HG03095 (cell line): Measurements from ENCODE around the gene DPP3.
"Not testable (repeated sequence)": the region's sequence is repeated elsewhere in the genome, so short reads cannot be mapped to it uniquely, and the experiment has no call there.

Experiments used
- ATAC-seq: cut with Tn5 transposase; IDR thresholded peaks from one replicate; pipeline ENCODE4 v1.9.1; 2021; ENCODE audit warnings: moderate library complexity; ENCODE audit not compliant: unreplicated experiment

DPP3 gene

GRCh38 chr11:66462911-66463310 is 17.3 kb upstream of the DPP3 start:
- no peak for ATAC-seq

- not testable (repeated sequence) for ATAC-seq
Measured at GRCh38 chr11:66464116-66464515, 16.1 kb upstream of the DPP3 start.

GRCh38 chr11:66464916-66465315 is 15.3 kb upstream of the DPP3 start:
- ATAC-seq, result no peak

- ATAC-seq, result no peak
Measured at GRCh38 chr11:66465373-66466224, 14.6 kb upstream of the DPP3 start.

- ATAC-seq, result peak; percentile 72
Measured at GRCh38 chr11:66466225-66467033, 13.8 kb upstream of the DPP3 start, which contains the start of gene PELI3. Gene PELI3, plus strand, starts transcription at chr11:66466905. Its CDS starts 1,224 bp downstream, at chr11:66468129.

GRCh38 chr11:66467034-66467659 is 13.1 kb upstream of the DPP3 start:
- peak; percentile 19 for ATAC-seq

GRCh38 chr11:66467756-66468155 is 12.5 kb upstream of the DPP3 start:
- no peak for ATAC-seq

GRCh38 chr11:66468691-66469090 is 11.5 kb upstream of the DPP3 start:
- ATAC-seq, result no peak

- no peak for ATAC-seq
Measured at GRCh38 chr11:66469441-66469840, 10.8 kb upstream of the DPP3 start.

- ATAC-seq, result no peak
Measured at GRCh38 chr11:66470015-66470414, 10.2 kb upstream of the DPP3 start.

GRCh38 chr11:66471142-66471541 is 9.1 kb upstream of the DPP3 start:
- ATAC-seq, result no peak

- ATAC-seq, result no peak
Measured at GRCh38 chr11:66472054-66472453, 8.2 kb upstream of the DPP3 start.

GRCh38 chr11:66473167-66473566 is 7.1 kb upstream of the DPP3 start:
- no peak for ATAC-seq

- ATAC-seq, result no peak
Measured at GRCh38 chr11:66473608-66474515, 6.4 kb upstream of the DPP3 start.

- no peak for ATAC-seq
Measured at GRCh38 chr11:66475349-66476172, 4.7 kb upstream of the DPP3 start.

- no peak for ATAC-seq
Measured at GRCh38 chr11:66476173-66476840, 3.9 kb upstream of the DPP3 start.

GRCh38 chr11:66476841-66477251 is 3.4 kb upstream of the DPP3 start:
- ATAC-seq, result no peak

- no peak for ATAC-seq
Measured at GRCh38 chr11:66477263-66478201, 2.7 kb upstream of the DPP3 start.
